AG09319 (cell line): ENCODE measurements around the gene GABRB1.

ENCODE experiments used
- DNase-seq: peaks from one replicate; pipeline ENCODE4 v3.0.0-alpha.2; 2010; ENCODE audit warnings: low read depth; ENCODE audit errors: extremely low read depth
- TF ChIP-seq, protein P1 (sequence below): IDR thresholded peaks from 2 replicates; pipeline ENCODE4 v1.5.1; 2011; ENCODE audit warnings: low read depth, mild to moderate bottlenecking, inconsistent platforms, low read length, moderate library complexity

The GABRB1 gene

DNA sequence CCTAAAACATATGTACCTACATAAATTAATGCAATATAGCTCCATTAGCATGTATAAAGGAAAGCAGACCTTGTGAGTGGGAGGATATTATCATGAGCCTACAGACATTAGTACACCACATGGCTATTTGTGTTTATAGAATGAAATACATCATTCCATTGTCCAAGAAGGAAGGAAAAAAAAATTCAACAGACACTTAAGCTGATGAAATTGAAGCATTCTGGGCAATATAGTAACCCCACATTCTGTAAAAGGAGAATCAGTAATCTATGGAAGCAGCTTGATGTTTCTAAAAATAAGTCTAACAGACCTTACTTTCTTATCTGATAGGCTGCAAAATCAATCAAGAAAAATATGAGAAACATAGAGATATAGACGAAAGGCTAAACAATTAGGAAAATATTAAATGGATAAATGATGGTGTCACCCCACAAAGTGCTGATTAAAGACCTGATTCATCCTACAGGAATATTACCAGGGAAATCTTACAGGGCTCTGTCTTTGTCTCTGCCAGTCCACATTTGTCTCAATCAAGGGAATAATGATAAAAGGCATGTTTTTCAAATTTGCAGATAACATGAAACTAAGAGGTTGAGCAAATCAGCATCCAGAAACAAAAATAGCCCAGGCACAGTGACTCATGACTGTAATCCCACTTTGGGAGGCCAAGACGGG is 355.3 kb downstream of the GABRB1 start:
- TF ChIP-seq, protein P1, sequence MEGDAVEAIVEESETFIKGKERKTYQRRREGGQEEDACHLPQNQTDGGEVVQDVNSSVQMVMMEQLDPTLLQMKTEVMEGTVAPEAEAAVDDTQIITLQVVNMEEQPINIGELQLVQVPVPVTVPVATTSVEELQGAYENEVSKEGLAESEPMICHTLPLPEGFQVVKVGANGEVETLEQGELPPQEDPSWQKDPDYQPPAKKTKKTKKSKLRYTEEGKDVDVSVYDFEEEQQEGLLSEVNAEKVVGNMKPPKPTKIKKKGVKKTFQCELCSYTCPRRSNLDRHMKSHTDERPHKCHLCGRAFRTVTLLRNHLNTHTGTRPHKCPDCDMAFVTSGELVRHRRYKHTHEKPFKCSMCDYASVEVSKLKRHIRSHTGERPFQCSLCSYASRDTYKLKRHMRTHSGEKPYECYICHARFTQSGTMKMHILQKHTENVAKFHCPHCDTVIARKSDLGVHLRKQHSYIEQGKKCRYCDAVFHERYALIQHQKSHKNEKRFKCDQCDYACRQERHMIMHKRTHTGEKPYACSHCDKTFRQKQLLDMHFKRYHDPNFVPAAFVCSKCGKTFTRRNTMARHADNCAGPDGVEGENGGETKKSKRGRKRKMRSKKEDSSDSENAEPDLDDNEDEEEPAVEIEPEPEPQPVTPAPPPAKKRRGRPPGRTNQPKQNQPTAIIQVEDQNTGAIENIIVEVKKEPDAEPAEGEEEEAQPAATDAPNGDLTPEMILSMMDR = no peak
- no peak for DNase-seq

DNA sequence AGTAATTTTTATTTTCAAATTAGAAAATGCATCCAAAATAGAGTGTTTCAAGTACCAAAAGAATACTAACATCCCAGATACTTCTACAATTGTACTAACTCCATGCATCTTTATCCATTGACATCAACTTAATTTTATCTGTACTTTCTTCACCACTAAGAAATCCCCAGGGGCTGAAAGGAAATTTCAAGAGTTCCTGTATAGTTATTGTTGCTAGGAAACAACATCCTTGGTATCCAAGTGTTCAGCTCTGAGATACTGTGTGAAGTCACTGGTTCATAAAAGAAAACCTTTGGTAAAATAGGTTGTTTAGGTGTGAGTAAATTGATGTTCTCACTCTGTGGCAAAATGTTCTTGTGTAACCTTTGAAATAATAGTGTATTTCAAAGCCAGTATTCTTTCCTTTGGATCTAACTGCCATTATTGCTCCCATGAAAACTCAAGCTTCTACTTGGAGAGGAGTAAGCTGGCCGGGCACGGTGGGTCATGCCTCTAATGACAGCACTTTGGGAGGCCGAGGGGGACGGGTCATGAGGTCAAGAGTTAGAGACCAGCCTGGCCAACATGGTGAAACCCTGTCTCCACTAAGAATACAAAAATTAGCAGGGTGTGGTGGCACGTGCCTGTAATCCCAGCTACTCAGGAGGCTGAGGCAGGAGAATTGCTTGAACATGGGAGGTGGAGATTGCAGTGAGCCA is 359.2 kb downstream of the GABRB1 start:
- DNase-seq = no peak
- TF ChIP-seq, protein P1 = no peak

DNA sequence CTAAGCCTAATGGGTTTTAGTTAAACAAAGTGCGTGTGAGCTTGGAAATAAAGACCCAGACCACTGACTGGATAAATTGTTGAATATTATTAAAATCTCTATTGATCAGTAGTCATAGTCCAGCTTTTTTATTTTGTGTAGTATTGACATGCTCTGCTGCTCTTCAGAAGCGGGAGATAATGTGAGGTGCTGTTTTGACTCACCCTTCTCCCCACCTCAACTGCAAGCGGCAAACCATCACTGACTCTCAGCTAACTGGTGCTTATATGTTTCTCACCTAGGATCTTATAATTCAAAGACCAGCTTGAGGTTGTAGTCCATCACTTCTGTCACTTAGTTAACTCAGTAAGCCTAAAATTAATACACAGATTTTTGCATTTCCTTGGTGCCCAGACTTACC is 359.9 kb downstream of the GABRB1 start:
- no peak for DNase-seq

DNA sequence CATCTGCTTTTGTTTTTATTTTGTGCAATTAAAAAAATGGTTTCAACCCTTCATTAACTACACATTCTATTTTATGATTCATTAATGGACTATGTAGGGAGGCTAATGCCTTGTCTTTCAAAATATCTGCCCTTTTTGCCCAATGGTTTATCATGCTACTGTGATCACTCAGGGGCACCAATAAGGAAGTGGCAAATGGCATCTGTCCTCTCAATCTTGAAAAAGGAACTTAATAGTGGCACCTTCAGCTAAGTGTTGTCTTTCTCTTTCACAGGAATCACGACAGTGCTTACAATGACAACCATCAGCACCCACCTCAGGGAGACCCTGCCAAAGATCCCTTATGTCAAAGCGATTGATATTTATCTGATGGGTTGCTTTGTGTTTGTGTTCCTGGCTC is 375.0 kb downstream of the GABRB1 start:
- DNase-seq = no peak
- TF ChIP-seq, protein P1 = no peak

More for the DNA sequence above, 359.9 kb downstream of the GABRB1 start:
- TF ChIP-seq, protein P1 = no peak

DNA sequence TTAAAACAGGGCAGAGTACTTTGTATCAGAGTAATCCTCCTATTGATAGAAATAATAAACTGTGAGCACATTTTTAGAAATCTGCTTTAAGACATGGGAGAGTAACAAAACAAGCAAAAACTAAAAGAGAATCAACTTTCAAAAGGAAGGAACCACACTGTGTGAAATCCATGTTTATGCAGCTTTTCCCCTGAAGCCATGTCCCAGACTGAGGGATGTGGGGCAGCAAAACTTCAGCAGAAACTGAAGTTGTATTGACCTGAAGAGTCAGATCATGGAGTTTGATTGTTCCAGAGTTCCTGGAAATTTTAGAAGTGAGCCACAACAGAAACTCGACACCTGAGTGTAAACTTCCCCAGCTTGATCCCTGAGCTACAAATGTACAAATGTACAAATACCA is 378.9 kb downstream of the GABRB1 start:
- TF ChIP-seq, protein P1 = no peak
- no peak for DNase-seq

DNA sequence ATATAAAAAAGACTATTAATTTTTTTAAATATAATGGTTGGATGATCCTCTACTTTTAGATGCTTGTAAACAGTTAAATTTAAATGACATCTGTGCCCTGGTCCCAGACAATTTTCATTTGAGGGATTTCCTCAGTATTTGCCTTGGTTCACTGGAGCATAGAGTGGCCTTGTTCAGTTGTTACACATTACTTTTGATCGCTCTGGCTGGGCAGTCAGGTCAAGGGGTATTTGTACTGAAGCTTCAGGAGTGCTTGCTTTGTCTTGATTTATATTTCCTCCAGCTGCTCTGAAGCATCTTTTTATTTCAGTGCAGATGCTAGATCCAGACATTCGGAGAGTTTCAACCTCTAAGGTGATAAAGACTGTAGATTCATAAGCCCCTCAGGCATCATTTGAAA is 382.2 kb downstream of the GABRB1 start:
- TF ChIP-seq, protein P1 = no peak
- DNase-seq = no peak

DNA sequence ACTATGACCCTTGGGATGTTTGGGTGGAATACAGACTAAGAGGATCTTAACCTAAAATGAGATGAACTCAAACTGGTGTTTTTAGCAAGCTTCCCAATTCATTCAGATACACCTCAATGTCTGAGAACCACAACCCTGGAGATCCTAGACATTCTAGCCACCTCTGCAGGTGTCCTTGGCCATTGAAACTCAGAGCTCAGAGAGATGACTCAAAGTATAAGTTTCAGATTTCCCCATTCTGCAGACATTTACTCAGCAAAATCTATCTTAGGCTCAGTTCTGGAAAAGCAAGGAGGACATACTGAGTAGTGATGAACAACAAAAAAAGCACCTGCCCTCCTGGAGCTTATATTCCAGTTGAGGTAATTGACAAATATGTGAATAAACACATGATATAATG is 384.4 kb downstream of the GABRB1 start:
- DNase-seq = no peak
- TF ChIP-seq, protein P1 = no peak
